Left ventricle myocardium inferior (tissue), 1 donor: ENCODE measurements around the gene CTNNB1. TPM values are rescaled to one million over a fixed set of nuclear protein-coding genes. Genes with fewer than 3 reads are reported as not detected.
A peak's percentile ranks its signal among the peaks of the same experiment; 100 is the strongest.

Experiments
- DNase-seq: peaks from one replicate; pipeline ENCODE4 v3.0.0-alpha.2; 2020
- H3K27ac ChIP-seq: fragments of 200-600 bp; replicated peaks from 2 replicates; pipeline ENCODE4 v1.8.0; 2021
- H3K27me3 ChIP-seq: fragments of 200-600 bp; 2 replicates; pipeline ENCODE4 v1.8.0; 2021; ENCODE audit warnings: low read depth
- H3K36me3 ChIP-seq: fragments of 200-600 bp; 2 replicates; pipeline ENCODE4 v1.8.0; 2021
- H3K4me1 ChIP-seq: fragments of 200-600 bp; 2 replicates; pipeline ENCODE4 v1.8.0; 2021
- H3K4me3 ChIP-seq: fragments of 200-600 bp; 2 replicates; pipeline ENCODE4 v1.8.0; 2021; ENCODE audit warnings: mild to moderate bottlenecking, moderate library complexity
- H3K9me3 ChIP-seq: fragments of 200-600 bp; replicated peaks from 2 replicates; pipeline ENCODE4 v1.8.0; 2021
- CTCF ChIP-seq: fragments of 200-600 bp; IDR thresholded peaks from 2 replicates; pipeline ENCODE4 v1.8.0; 2021; ENCODE audit warnings: antibody characterized with exemption, mild to moderate bottlenecking, borderline replicate concordance
- intact Hi-C: fragments of 100-400 bp; cut with micrococcal nuclease; formaldehyde crosslinking; loops from one replicate; pipeline ENCODE4 v1.11.0; 2022
- total RNA-seq: library from RNA; stranded (reverse); fragmentation: NEBNext Ultra II Directional; extraction: Animal tissue kit (Norgen Biotek cat#: 25700); gene quantifications from one replicate; pipeline ENCODE4 v1.2.1, GENCODE V29; 2021
- donor health status: DM: no; HTN: yes; CAD: no; lungs with severe emphysema.

The CTNNB1 gene
- total RNA-seq, 1 donor from 2014 or later, result 164 TPM

GRCh38 chr3:41243183-41243582, 43.9 kb downstream of the CTNNB1 start:
- Histone ChIP-seq H3K4me1 (peaks cover 47% of the 10 kb centered on the region), H3K4me3 (no peak overlapping the region), H3K27me3 (no peaks in the 10 kb centered on the region), H3K9me3 (no peaks in the 10 kb centered on the region), H3K27ac (no peak overlapping the region), H3K36me3 (peaks cover 49% of the 10 kb centered on the region)
- intact Hi-C loops, result no loop called here
- DNase-seq, result no peak
- TF ChIP-seq CTCF, result no peak

GRCh38 chr3:41244620-41245336, 45.5 kb downstream of the CTNNB1 start:
- intact Hi-C loops, result no loop called here
- H3K27me3 ChIP-seq, result no peaks in the 10 kb centered on the region
- no peak for DNase-seq
- H3K4me3 ChIP-seq, result no peak overlapping the region
- H3K9me3 ChIP-seq, result no peaks in the 10 kb centered on the region
- peaks cover 41% of the 10 kb centered on the region for H3K4me1 ChIP-seq
- H3K36me3 ChIP-seq, result peaks cover 33% of the 10 kb centered on the region
- H3K27ac ChIP-seq, result peak overlapping the region; percentile 19
- no peak for TF ChIP-seq CTCF

DNA sequence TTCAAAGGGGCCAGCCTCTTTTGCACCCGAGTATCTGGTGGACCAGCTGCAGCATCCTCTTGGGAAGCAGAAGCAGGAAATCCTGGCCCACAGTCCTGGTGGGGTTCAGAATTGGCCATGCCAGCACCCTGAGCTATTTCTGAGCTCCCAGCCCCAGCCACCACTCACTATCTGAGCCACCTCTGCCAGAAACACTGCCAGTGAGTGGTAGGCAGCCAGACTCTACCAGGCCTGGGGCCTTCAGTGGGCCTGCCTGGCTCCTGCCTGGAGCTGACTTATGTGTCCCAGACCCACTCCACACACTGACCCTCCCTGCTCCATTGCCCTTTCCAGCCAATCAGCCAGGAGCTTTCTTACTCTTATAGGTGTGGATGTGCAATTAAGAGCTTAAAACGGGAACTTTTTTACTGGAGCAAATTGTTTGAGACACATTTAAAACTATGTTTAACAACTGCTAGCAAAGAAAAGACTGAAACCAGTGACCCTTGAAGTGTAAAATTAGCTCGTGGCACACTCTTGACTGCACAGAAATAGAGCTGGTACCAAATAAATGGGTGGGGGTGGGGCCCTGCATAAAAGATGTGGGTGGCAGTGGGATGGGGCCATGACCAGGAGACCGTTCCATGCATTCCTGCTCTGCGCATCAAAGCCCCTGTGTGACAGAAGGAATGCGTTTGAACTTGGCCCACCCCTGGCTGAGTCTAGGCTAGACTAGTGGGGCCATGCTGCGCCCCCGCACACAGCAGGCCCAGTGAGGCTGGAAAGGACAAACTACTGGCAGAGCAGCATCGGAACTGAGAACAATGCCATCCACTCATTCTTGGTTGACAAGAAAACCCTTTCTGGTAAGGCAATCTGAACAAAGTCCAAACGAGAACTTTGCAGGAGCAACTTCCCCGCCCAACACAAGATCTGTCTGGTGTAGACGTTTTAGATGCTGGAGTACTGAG, 48.0 kb downstream of the CTNNB1 start:
- no peak overlapping the region for H3K4me3 ChIP-seq
- peaks cover 7% of the 10 kb centered on the region for H3K36me3 ChIP-seq
- no peak for TF ChIP-seq CTCF
- H3K4me1 ChIP-seq, result peaks cover 41% of the 10 kb centered on the region
- peak overlapping the region; percentile 21 for H3K27ac ChIP-seq
- no peaks in the 10 kb centered on the region for H3K27me3 ChIP-seq
- DNase-seq, result peak; percentile 37
- no peaks in the 10 kb centered on the region for H3K9me3 ChIP-seq
- intact Hi-C loops, result no loop called here

DNA sequence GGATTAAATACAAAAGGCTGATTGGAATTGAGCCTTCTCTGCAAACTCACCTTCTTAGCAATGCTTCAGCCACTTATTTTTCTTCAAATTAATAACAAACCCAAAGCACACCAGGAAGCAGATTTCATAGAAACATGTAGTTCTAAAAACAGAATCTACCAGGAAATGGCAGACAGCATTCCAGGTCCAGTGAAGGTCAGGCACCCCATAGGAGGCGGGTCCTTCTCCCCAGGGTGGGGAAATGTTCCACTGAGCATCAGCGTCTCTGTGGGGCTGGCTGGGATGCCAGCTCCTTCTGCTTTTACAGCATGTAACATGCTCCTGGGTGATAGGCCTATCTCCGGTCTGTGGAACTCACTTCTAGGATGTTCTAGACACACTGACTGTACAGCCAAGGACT, 49.2 kb downstream of the CTNNB1 start:
- intact Hi-C loops, result no loop called here
- TF ChIP-seq CTCF, result no peak

GRCh38 chr3:41249318-41249717, 50.0 kb downstream of the CTNNB1 start:
- intact Hi-C loops, result no loop called here

More for the DNA sequence above, 49.2 kb downstream of the CTNNB1 start:
- no peak for DNase-seq
- no peaks in the 10 kb centered on the region for H3K9me3 ChIP-seq
- H3K36me3 ChIP-seq, result peaks cover 6% of the 10 kb centered on the region
- peaks cover 41% of the 10 kb centered on the region for H3K4me1 ChIP-seq
- H3K27ac ChIP-seq, result no peak overlapping the region
- no peaks in the 10 kb centered on the region for H3K27me3 ChIP-seq
- H3K4me3 ChIP-seq, result no peak overlapping the region

More at GRCh38 chr3:41249318-41249717, 50.0 kb downstream of the CTNNB1 start:
- no peak for TF ChIP-seq CTCF
- no peaks in the 10 kb centered on the region for H3K9me3 ChIP-seq
- peaks cover 36% of the 10 kb centered on the region for H3K4me1 ChIP-seq
- H3K36me3 ChIP-seq, result peaks cover 6% of the 10 kb centered on the region
- DNase-seq, result no peak
- no peaks in the 10 kb centered on the region for H3K27me3 ChIP-seq
- no peak overlapping the region for H3K27ac ChIP-seq
- no peak overlapping the region for H3K4me3 ChIP-seq
